ENCODE measurements around the gene BAG5.
"Not testable (repeated sequence)": the region's sequence is repeated elsewhere in the genome, so short reads cannot be mapped to it uniquely, and the experiment has no call there.

BAG5 gene, protein sequence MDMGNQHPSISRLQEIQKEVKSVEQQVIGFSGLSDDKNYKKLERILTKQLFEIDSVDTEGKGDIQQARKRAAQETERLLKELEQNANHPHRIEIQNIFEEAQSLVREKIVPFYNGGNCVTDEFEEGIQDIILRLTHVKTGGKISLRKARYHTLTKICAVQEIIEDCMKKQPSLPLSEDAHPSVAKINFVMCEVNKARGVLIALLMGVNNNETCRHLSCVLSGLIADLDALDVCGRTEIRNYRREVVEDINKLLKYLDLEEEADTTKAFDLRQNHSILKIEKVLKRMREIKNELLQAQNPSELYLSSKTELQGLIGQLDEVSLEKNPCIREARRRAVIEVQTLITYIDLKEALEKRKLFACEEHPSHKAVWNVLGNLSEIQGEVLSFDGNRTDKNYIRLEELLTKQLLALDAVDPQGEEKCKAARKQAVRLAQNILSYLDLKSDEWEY

GRCh38 chr14:103562429-103563225, at the start of gene BAG5, which contains the start of gene COA8:
BAG5 (minus strand) TSS chr14:103562657; CDS start chr14:103561164, 1,493 bp downstream.
COA8 (plus strand) TSS chr14:103562960; CDS start chr14:103563002, 42 bp downstream.
- DNase-seq (ENCODE audit: low read depth in 2 of 2): peak; percentile 82 to 86

DNA sequence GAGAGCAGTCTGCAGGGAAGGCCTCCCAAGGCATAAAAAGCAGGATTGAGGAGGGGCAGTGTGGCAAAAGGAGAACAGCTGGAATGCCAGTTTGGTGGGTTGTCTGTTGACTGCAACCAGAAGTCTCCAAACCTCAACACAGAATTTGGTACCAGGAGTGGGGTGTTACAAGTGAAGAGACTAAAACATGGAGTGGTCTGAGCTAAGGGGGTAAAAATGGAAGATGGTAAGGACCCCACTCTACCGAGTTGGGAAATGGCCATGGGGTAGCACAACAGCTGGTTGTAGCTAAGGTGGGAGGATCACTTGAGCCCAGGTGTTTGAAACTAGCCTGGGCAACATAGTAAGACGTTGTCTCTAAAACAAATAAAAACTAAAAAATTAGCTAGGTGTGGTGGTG, 48.8 kb upstream of the BAG5 start:
- DNase-seq (ENCODE audit: low read depth in 2 of 2): no peak

- not testable (repeated sequence) for DNase-seq (ENCODE audit: low read depth in 2 of 2)
Observed at GRCh38 chr14:103609081-103609480, 46.6 kb upstream of the BAG5 start.

- DNase-seq (ENCODE audit: low read depth in 2 of 2): no peak
Observed at GRCh38 chr14:103607822-103608221, 45.4 kb upstream of the BAG5 start.

- DNase-seq (ENCODE audit: low read depth in 2 of 2): peak; percentile 49 to 52
Observed at GRCh38 chr14:103606963-103607668, 44.7 kb upstream of the BAG5 start.

DNA sequence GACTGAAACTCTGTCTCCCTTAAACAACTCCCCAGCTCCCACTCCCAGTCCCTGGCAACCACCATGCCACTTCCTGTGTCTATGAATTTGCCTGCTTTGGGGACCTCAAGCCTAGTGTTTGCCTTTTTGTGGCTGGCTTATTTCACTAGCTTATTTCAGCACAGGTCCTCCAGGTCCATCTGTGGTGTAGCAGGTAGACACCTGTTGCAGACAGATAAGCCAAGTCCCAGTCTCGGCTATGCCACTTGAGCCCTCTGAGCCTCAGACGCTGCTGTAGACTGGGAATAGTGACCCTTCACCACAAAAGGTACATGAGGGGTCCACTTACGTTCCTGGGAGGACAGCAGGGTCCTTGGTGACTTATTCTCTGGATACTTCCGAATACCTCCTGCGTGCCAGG, 42.2 kb upstream of the BAG5 start:
- no peak for DNase-seq (ENCODE audit: low read depth in 2 of 2)

GRCh38 chr14:103600503-103600902, 38.0 kb upstream of the BAG5 start:
- no peak for DNase-seq (ENCODE audit: low read depth in 2 of 2)

DNA sequence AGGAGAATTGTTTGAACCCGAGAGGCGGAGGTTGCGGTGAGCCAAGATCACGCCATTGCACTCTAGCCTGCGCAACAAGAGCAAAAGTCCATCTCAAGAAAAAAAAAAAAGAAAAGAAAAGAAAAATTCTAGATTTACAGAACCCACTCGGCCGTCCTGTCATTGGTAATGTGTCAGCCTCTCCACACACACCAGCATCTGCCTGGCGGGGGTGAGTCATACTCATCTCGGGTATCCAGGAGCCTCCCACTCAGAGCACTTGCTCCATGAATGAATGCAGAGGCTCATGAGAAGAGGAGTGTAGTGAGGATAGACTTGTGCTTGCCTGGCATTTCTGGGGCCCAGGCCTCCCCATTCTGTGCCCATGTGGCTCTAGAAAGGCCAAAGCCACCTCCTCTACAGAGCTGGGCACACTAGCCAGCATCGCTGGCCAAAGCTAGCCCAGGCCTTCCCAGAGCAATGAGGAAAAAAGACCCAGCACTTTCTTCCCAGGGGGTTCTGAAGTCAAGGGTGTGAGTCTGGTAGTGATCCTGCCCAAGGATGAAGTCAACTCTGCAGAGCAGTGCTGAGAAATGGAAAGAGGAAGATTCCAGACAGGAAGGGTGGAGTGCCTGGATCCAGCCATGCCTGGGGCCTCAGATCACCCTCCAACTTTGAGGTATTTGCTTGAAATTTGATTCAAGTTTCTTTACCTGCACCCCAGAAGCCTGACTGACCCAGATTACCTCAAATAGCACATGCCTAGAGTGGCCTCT, 35.3 kb upstream of the BAG5 start:
- no peak for DNase-seq (ENCODE audit: low read depth in 2 of 2)

GRCh38 chr14:103594265-103594664, 31.8 kb upstream of the BAG5 start:
- no peak for DNase-seq (ENCODE audit: low read depth in 2 of 2)

- DNase-seq (ENCODE audit: low read depth in 2 of 2): no peak
Observed at GRCh38 chr14:103593577-103593976, 31.1 kb upstream of the BAG5 start.

- DNase-seq (ENCODE audit: low read depth in 2 of 2): no peak
Observed at GRCh38 chr14:103584326-103584915, 22.0 kb upstream of the BAG5 start.

DNA sequence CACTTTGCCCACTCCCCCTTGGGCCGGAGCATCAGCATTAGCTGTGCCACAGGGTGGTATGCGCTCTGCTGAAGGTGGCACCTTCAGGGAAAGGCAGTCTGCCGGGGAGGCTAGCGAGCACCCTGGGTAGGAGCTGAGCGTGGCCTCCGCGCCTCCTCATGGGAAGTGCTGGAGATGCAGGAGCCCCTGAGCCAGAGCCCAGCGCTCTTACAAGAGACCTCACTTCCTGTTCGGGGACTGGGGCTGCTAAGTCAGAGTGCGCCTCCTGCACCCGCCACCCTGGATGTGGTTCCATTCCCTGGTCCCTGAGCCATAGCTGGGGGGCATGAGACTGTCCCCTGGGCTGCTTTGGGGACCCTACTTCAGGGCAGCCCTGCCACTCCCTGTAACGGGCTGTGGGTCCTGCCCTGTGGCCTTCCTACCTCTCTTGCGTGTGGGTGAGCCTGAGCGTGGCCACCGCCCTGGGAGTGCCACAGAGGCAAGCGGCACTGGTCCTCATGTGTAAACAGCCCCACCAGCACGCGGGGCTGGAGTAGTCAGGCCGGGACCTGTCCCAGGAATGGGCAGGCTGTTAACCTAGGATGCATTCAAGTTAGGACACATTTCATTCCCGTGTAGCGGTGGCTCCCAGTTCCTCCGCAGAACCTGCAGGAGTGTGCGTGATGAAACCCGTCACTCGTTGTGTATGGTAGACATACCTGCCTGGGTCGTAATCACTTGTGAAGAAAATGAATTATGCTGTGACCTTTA, 19.7 kb upstream of the BAG5 start:
- no peak for DNase-seq (ENCODE audit: low read depth in 2 of 2)

- no peak for DNase-seq (ENCODE audit: low read depth in 2 of 2)
Observed at GRCh38 chr14:103581206-103581605, 18.7 kb upstream of the BAG5 start.

DNA sequence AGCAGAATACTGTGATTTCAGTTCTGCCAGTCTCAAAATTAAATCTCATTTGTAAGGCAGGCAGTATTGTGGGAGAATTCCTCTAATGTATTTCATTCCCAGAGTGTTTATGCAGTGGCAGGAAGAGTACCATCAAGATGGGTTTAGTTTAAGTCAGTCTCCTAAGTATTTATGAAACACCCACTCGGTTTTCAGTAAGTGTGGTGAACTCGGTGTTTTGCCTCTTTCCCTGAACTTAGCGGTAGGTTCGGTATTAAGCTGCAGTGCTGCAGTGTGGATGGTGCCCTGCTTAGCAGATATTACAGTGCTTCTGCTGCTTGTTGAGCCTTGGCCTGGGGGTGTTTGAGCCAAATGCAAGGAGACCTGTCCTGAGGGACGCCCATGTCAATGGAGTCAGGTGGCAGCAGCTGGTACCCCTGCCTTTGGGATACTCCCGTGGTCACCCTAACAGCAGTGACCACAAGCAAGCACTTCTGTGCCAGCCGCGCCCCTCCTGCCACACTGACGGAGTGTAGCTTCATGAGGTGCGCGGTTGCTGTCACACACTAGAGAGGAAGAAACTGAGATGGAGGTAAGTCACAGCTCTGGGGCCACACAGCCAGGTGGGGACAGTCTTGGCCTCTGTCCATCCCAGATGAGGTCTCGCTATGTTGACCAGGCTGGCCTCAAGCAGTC, 16.1 kb upstream of the BAG5 start:
- DNase-seq (ENCODE audit: low read depth in 2 of 2): no peak

GRCh38 chr14:103576371-103577024, 14.0 kb upstream of the BAG5 start:
- DNase-seq (ENCODE audit: low read depth in 2 of 2): no peak

DNA sequence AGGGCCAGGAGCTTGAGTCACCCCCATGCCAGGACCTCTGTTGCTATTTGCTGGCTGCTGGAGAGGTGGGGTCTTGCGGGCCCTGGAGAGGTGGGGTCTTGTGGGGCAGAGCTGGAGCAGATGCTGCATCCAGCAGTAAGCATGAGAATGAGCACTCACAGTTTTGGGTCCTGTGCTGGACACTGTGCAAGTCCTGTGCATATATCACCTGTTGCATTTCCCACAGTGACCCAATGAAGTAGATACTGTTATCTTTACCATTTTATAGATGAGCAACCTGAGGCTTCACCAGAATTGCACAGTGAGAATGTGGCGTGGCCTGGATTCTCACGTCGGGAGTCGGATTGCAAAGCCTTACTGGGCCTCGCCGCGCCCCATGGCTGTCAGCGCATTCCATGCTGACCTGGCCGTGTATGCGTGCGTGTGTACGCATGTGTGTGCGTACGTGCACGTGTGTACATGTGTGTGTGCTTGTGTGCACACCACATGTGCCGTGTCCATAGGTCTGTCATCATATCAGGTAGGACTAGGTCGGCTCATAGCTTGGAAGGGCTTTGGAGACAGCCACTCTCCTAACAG, 12.3 kb upstream of the BAG5 start:
- DNase-seq (ENCODE audit: low read depth in 2 of 2): no peak

- no peak for DNase-seq (ENCODE audit: low read depth in 2 of 2)
Observed at GRCh38 chr14:103574104-103574503, 11.6 kb upstream of the BAG5 start.

DNA sequence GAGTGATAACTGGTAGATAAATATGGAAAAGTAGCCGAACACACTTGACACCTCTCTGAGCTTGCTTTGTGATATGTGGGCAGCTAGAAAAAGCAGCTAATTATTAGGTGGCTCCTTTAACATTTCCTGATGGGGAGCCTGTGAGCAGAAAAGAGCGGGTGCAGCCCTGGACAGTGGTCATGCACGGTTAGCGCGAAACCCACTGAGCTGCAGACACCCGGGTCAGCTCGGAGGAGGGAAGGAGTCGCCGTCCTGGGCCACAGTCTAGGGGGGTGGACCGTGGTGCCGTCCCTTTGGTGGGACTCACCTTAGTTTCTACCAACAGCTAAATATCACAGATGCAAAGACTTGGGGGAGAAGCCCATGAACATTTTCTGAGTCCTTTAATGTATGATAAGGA, 7.0 kb upstream of the BAG5 start:
- DNase-seq (ENCODE audit: low read depth in 2 of 2): no peak

GRCh38 chr14:103568952-103569351, 6.5 kb upstream of the BAG5 start:
- DNase-seq (ENCODE audit: low read depth in 2 of 2): no peak

Data from stimulated activated CD8-positive, alpha-beta memory T cell treated with anti-CD3 and anti-CD28 coated beads, Interleukin-2, amount 100 ng/mL, for 48 hours (primary cell).